Mucosa of gallbladder (tissue), 1 donor: ENCODE measurements around the gene CCR7. TPM values are rescaled to one million over a fixed set of nuclear protein-coding genes. Genes with fewer than 3 reads are reported as not detected.
A peak's percentile ranks its signal among the peaks of the same experiment; 100 is the strongest.
"Not testable (repeated sequence)": the region's sequence is repeated elsewhere in the genome, so short reads cannot be mapped to it uniquely, and the experiment has no call there.

Experiments
- DNase-seq: peaks from one replicate; pipeline ENCODE4 v3.0.0-alpha.2; 2020; ENCODE audit warnings: low spot score
- total RNA-seq: library from RNA; stranded (reverse); gene quantifications from one replicate; pipeline ENCODE4 v1.2.1, GENCODE V29; 2021
- donor health status: DM: no; HTN: no; CAD: no.

The CCR7 gene
- total RNA-seq, 1 donor from 2014 or later, result 1.3 TPM

GRCh38 chr17:40551091-40551878, 14.0 kb downstream of the CCR7 start:
- peak; percentile 83 for DNase-seq

DNA sequence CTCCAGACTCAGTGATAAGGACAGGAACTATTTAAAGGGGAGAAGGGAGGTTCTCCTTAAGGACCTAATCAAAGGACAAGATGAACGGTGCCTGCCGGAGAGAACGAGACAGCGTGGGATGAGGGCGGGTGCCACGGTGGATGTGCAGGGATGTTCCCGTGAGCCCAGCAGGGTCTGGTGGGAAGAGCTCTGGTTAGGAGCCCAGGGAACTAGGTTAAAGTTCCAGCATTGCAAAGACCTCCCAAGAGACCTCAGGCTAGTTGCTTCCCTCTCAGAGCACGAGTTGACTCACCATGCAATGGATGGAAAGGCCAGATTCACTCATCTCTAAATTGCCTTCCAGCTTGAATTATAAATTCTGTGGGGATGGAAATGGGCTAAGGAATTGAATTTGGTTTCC, 14.7 kb downstream of the CCR7 start:
- peak; percentile 20 for DNase-seq

GRCh38 chr17:40548982-40549685, 16.1 kb downstream of the CCR7 start:
- peak; percentile 81 for DNase-seq

- DNase-seq, result no peak
These were observed 16.7 kb downstream of the CCR7 start for GRCh38 chr17:40548491-40548981.

DNA sequence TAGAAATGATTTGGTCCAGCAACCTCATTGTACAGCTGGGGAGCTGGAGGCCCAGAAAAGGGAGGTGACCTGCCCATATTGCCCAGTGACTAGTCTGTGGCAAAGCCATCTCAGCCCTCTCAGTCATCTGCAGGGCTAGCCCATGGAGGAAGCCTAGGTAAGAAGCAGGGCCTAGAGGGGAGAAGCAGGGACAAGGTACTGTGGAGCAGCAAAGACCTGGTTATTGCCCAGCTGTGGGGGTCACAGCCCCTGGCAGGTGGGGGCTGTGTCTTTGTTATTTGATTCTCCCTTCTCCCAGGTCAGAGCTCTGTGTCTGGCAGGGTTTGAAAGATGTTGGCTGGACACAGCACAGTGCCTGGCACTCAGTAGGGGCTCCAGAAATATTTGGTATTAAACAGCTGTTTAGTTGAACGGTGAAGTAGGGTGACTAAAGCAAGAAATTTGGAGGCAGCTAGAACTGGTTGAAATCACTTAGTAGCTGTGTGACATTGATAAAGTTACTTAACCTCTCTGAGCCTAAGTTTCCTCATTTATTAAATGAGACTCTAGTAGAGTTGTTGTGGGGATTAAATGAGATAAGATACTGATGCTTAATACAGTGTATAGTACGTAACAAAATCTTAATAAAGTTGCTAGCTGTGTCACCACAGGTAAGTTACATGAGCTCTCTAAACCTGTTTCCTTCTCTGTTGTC, 17.3 kb downstream of the CCR7 start:
- DNase-seq, result no peak

GRCh38 chr17:40547079-40547784, 18.0 kb downstream of the CCR7 start:
- DNase-seq, result no peak

DNA sequence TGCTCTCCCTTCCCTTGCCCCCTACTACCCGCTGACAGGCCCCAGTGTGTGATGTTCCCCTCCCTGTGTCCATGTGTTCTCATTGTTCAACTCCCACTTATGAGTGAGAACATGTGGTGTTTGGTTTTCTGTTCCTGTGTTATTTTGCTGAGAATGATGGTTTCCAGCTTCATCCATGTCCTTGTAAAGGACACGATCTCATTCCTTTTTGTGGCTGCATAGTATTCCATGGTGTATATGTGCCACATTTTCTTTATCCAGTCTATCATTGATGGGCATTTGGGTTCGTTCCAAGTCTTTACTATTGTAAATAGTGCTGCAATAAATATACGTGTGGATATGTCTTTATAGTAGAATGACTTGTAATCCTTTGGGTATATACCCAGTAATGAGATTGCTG, 18.8 kb downstream of the CCR7 start:
- DNase-seq, result not testable (repeated sequence)

DNA sequence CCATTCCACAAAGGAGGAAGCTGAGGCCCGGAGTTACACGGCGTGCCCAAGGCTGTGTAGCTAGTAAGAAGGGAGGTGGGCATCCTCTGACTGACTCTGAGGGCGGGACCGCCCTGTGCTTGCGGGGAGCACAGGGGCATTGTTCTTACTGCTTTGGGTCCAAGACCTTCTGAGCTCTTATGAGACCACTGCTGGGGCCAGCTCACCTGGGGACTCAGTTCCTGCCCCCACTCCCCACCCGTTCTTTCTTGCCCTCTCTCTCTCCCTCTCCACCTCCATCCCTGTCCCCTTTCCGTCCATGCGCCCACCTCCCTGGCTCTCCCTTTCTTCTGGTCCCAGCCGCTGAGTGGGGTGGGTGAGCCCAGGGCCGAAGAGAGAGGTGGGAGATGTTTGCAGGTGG, 19.6 kb downstream of the CCR7 start:
- DNase-seq, result no peak

DNA sequence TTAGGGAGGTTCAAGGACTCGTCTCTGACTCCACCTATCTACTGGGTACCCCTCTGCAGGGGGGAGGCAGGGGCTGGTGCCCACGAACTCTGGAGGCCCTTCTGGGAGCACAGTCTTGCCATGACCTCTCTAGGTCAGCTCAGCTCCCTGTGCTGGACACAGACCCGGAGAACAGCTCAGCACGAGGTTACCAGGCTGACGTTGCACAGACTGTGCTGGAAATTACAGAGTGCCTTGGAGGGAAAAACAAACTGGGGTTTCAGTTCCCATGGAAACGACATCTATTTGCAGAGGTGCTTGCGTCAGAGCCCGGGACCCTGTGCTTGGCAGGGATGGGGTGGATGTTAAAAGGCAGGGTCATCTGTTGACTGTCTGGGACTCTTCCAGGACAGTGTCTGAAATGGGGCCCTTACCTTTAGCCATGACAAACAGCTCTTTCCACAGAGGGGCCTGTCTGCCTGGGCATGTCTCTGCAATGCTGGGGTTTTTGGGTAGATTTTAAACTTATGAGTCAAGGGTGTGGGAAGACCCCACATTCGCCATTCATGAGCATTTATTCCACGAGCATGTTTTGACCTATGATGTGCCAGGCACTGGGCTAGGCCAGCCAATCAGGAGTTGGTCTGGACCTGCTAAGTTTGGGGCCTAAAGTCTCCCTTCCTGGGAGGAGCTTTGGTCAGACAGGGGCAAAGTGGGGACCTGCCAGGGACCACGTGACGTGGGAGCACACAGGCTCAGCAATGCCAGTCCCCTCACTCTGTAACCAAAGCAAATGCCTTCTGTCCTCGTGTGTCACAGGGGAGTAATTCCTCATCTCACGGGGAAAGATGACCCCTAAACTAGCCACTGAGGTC, 22.5 kb downstream of the CCR7 start:
- peak; percentile 86 for DNase-seq

GRCh38 chr17:40541873-40542557, 23.3 kb downstream of the CCR7 start:
- no peak for DNase-seq

DNA sequence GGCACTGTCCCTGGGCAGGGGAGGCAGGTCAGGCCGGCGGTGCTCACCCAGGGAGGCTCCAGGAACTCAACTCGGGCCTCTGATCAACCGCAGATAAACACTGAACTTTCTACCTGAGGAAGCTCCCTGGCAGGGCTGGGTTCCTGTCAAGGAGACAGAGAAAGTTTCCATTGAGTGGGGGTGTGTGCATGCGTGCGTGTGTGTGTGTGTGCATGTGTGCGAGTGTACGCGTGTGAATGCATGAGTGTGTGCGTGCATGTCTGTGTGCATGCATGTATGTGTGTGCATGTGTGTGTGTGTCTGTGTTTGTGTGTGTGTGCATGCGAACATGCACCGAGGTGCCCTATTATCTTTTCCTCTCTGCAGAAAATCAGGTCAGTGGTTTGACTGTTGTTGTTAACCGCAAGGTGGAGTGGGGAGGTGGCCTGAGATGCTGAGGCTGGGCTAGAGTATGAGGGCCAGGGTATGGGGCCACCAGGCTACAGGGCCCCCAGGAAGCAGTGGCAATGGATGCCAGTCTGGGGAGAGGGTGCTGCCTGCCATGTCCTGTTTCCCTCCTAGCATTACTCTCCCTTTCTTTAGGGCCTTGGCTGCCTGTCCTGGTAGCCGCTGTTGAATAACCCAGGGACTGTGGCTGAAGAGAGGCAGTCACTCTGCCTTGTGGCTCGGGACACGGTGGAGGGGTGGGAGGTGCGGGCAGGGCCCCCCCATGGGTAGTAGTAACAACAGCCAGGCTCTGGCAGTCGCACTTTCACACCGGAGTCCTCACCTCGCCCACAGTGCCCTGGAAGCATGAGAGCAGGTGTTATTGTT, 24.0 kb downstream of the CCR7 start:
- no peak for DNase-seq

DNA sequence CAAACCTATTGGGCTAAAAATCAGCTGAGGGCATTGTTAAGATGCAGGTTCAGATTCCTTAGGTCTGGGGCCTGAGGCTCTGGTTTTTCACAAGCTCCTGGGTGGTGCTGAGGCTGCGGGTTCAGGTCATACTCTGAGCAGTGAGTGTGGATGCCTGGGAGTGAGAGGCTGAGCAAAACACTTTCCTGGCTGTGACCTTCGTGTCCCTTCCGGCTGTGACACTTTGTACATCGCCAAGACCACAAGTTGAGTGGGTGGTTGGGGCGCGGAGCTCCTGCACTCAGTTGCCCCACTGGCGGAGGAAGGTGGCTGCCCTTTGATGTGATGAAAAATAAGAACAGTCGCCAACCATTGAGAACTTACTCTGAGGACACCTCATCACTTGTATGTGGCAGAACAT, 24.8 kb downstream of the CCR7 start:
- DNase-seq, result no peak

- DNase-seq, result no peak
These were observed 25.4 kb downstream of the CCR7 start for GRCh38 chr17:40539711-40540411.

- no peak for DNase-seq
These were observed 26.2 kb downstream of the CCR7 start for GRCh38 chr17:40538936-40539705.

DNA sequence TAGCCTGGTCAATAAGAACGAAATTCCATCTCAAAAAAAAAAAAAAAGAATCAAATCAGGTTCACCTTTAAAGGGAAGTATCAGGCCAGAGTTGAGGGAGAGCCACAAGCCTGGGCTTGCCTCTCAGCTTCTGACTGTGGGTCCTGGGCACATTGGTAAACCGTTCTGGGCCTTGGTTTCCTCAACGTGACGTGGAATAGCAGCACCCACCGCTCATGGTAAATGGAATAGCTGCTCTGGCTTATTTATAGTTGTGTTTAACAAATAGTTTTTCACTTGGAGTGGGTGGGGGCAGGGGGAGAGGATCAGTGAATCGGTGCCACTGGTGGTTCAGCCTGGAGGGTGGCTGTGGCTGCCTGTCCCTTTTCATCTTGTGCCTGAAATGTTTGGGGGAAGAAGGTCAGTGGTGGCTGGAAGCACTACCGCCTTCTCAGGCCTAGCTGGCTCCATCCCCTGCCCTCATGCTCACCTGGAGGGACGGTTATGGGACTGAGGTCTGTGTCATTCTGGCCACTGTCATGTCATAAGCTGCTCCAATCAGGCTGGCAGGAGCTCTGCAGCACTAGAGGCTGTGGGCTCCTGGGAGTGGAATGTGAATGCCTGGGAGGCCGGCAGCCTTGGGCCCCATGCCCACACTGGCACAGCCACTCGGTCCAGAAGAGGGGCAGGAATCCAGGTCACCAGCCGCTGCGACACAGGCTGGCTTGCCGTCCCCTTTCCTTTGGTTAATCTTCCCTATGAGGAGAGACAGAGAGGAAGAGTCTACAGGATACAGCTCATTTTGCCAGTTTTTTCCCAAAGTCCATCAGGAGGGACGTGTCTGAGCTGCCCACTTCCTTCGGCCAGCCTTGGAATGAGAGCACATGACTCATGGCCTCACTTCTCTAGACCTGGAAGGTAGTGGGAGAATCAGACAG, 27.0 kb downstream of the CCR7 start:
- no peak for DNase-seq

DNA sequence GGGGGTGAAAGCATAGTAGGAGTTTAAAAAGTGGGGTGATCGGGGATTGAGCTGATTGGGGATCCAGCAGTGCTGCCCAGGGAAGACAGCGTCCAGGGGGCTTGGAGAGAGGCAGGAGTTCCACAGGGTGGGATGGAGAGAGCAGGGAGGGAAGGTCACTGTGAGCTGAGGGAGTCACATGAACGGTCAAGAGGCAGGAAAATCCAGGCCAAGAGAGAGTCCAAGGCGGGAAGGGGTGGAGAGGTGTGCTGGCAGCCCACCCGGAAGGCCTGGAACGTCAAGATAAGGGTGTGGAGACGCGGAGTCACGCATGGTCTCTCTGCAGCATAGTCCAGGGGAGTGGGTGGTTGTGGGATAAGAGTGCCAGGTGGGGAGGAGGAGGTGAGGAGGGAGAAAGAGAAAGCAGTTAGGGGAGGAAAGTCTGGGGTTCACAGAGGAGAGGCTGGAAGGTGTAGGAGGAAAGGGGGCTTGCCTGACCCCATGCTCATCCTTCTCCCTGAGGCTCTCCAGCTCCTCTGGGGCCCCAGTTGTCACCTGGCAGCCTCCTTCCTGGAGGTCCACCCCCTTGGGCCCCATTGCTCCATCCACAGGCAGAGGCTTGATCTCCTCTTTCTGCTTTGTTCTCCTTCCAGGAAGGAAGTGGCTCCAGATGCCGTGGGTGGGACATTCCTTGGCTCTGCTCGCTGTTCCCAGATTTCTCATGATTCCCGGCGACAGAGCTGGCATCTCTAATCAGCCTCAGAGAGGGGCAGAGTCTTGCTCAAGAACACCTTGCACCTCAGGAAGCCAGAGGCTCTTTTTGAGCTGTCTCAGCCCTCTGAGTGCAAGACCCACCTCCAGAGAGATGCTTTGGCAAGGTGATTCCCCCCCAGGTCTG, 28.7 kb downstream of the CCR7 start:
- no peak for DNase-seq
